SK-N-SH treated with all-trans-retinoic acid at 6 μM for 48 hours (cell line): Measurements from ENCODE around the gene RTN1.

Experiments used
- ATAC-seq: fragments of 200-7000 bp; cut with Tn5 transposase; 3 replicates; pipeline ENCODE4 v1.9.1; 2020; ENCODE audit warnings: mild to moderate bottlenecking, moderate library complexity
- ARNTL ChIP-seq: fragments of 450-650 bp; formaldehyde crosslinking; IDR thresholded peaks from 2 replicates; pipeline ENCODE4 v1.5.0; 2020; ENCODE audit warnings: low read depth, mild to moderate bottlenecking, moderate library complexity, borderline replicate concordance
- BACH2 ChIP-seq: fragments of 250-450 bp; sonication (Bioruptor Pico); IDR thresholded peaks from 2 replicates; pipeline ENCODE4 v1.9.0; 2021; ENCODE audit warnings: mild to moderate bottlenecking, borderline replicate concordance
- CSDC2 ChIP-seq: fragments of 250-450 bp; sonication (Bioruptor Pico); IDR thresholded peaks from 2 replicates; pipeline ENCODE4 v1.5.0; 2020; ENCODE audit warnings: mild to moderate bottlenecking, moderate library complexity
- CSRNP3 ChIP-seq: fragments of 250-450 bp; sonication (Bioruptor Pico); IDR thresholded peaks from 2 replicates; pipeline ENCODE4 v1.5.1; 2021; ENCODE audit warnings: mild to moderate bottlenecking, moderate library complexity
- ESRRG ChIP-seq: fragments of 250-450 bp; sonication (Bioruptor Pico); IDR thresholded peaks from 2 replicates; pipeline ENCODE4 v1.6.1; 2021; ENCODE audit warnings: mild to moderate bottlenecking
- GLIS3 ChIP-seq: fragments of 250-450 bp; sonication (Bioruptor Pico); IDR thresholded peaks from 2 replicates; pipeline ENCODE4 v1.5.0; 2020; ENCODE audit warnings: mild to moderate bottlenecking, moderate library complexity
- ISL1 ChIP-seq: fragments of 250-450 bp; sonication (Bioruptor Pico); IDR thresholded peaks from 2 replicates; pipeline ENCODE4 v2.1.2; 2022; ENCODE audit warnings: mild to moderate bottlenecking, moderate library complexity
- OSR1 ChIP-seq: fragments of 250-450 bp; sonication (Bioruptor Pico); IDR thresholded peaks from 2 replicates; pipeline ENCODE4 v1.8.0; 2022; ENCODE audit warnings: moderate library complexity, mild to moderate bottlenecking, inconsistent platforms
- PATZ1 ChIP-seq: fragments of 250-450 bp; sonication (Bioruptor Pico); IDR thresholded peaks from 2 replicates; pipeline ENCODE4 v1.8.0; 2020; ENCODE audit warnings: mild to moderate bottlenecking, moderate library complexity, borderline replicate concordance
- POU6F1 ChIP-seq: fragments of 250-450 bp; sonication (Bioruptor Pico); IDR thresholded peaks from 2 replicates; pipeline ENCODE4 v1.8.0; 2021; ENCODE audit warnings: low read depth, mild to moderate bottlenecking, moderate library complexity, borderline replicate concordance
- PPARA ChIP-seq: fragments of 250-450 bp; sonication (Bioruptor Pico); IDR thresholded peaks from 2 replicates; pipeline ENCODE4 v1.5.0; 2020; ENCODE audit warnings: mild to moderate bottlenecking, borderline replicate concordance
- RARB ChIP-seq: fragments of 250-450 bp; sonication (Bioruptor Pico); IDR thresholded peaks from 2 replicates; pipeline ENCODE4 v1.8.0; 2021; ENCODE audit warnings: mild to moderate bottlenecking, moderate library complexity
- TCF4 ChIP-seq: fragments of 250-450 bp; sonication (Bioruptor Pico); IDR thresholded peaks from 2 replicates; pipeline ENCODE4 v1.8.0; 2021; ENCODE audit warnings: mild to moderate bottlenecking, moderate library complexity, borderline replicate concordance
- TOX ChIP-seq: fragments of 250-450 bp; sonication (Bioruptor Pico); IDR thresholded peaks from 2 replicates; pipeline ENCODE4 v1.8.0; 2021; ENCODE audit warnings: mild to moderate bottlenecking, moderate library complexity, borderline replicate concordance
- ZC3H10 ChIP-seq: fragments of 250-450 bp; sonication (Bioruptor Pico); IDR thresholded peaks from 2 replicates; pipeline ENCODE4 v1.5.1; 2021; ENCODE audit warnings: mild to moderate bottlenecking, moderate library complexity
- ZFP30 ChIP-seq: fragments of 450-650 bp; formaldehyde crosslinking; IDR thresholded peaks from 2 replicates; pipeline ENCODE4 v1.5.0; 2022; ENCODE audit warnings: mild to moderate bottlenecking, moderate library complexity
- ZNF565 ChIP-seq: fragments of 450-650 bp; formaldehyde crosslinking; conservative IDR thresholded peaks from 2 replicates; pipeline ENCODE4 v1.5.0; 2020; ENCODE audit warnings: low read depth, mild to moderate bottlenecking, moderate library complexity
- ZNF70 ChIP-seq: fragments of 450-650 bp; formaldehyde crosslinking; IDR thresholded peaks from 2 replicates; pipeline ENCODE4 v1.5.0; 2020; ENCODE audit warnings: mild to moderate bottlenecking, moderate library complexity
- ZNF8 ChIP-seq: fragments of 450-650 bp; formaldehyde crosslinking; IDR thresholded peaks from 2 replicates; pipeline ENCODE4 v1.5.0; 2020; ENCODE audit warnings: mild to moderate bottlenecking, moderate library complexity
- TF ChIP-seq, protein P1 (sequence below): fragments of 250-450 bp; sonication (Bioruptor Pico); IDR thresholded peaks from 2 replicates; pipeline ENCODE4 v1.5.0; 2020; ENCODE audit warnings: mild to moderate bottlenecking, moderate library complexity
- TF ChIP-seq, protein P2 (sequence below): fragments of 250-450 bp; sonication (Bioruptor Pico); IDR thresholded peaks from 2 replicates; pipeline ENCODE4 v1.5.1; 2020; ENCODE audit warnings: low read depth, mild to moderate bottlenecking, moderate library complexity

The RTN1 gene

DNA sequence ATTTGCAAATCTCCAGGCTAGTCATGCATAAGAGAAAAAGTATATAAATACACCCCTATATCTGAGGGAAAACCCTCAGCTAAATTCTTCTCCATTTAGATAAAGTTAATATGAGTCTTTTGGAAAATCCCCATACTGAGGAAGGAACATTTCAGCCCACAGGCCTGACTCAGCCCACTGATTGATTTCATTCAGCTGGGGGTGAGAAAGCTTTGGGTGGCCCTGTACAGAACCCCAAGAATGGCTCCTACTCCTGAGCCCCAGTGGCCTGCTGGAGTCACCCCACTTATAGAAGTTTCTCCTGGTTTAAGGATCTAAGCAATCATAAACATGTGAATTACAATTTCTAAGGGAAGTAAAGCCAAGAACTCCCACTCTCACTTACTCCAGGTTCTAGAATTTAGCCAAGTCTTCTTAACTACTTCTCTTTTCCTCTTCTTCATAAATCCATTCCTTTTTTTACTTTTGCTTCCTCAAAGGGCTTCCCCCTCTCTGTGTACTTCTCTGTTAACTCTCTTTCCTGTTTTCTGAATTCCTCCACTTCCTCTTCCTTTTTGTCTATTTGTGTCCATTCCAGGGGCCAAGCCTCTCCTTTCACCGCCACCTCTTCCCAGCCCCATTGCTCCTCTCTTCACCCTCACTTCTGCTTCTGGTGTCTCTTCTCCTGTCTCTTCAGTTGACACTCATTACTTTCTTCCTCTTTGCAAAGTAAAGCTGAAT, 21.0 kb downstream of the RTN1 start:
- TF ChIP-seq TOX: no peak
- TF ChIP-seq, all 23 proteins: peak for 0
- no peak for ATAC-seq

GRCh38 chr14:59848671-59849070, 21.9 kb downstream of the RTN1 start:
- TF ChIP-seq ESRRG (CRISPR knock-in tag) (no peak), ZNF565 (CRISPR knock-in tag) (no peak), TOX (no peak), CSDC2 (no peak), GLIS3 (CRISPR knock-in tag) (no peak), ZNF70 (CRISPR knock-in tag) (no peak)

GRCh38 chr14:59847711-59848110, 22.9 kb downstream of the RTN1 start:
- no peak for ATAC-seq
- TF ChIP-seq TCF4: no peak
- TF ChIP-seq POU6F1 (CRISPR knock-in tag): no peak
- TF ChIP-seq ZNF8 (CRISPR knock-in tag): no peak
- TF ChIP-seq ZFP30 (CRISPR knock-in tag): no peak
- TF ChIP-seq PATZ1 (CRISPR knock-in tag): no peak
- no peak for TF ChIP-seq GLIS3 (CRISPR knock-in tag)
- no peak for TF ChIP-seq OSR1
- TF ChIP-seq PPARA (CRISPR knock-in tag): no peak
- TF ChIP-seq TOX: no peak
- no peak for TF ChIP-seq CSRNP3 (CRISPR knock-in tag)
- no peak for TF ChIP-seq BACH2 (CRISPR knock-in tag)
- TF ChIP-seq, protein P1, sequence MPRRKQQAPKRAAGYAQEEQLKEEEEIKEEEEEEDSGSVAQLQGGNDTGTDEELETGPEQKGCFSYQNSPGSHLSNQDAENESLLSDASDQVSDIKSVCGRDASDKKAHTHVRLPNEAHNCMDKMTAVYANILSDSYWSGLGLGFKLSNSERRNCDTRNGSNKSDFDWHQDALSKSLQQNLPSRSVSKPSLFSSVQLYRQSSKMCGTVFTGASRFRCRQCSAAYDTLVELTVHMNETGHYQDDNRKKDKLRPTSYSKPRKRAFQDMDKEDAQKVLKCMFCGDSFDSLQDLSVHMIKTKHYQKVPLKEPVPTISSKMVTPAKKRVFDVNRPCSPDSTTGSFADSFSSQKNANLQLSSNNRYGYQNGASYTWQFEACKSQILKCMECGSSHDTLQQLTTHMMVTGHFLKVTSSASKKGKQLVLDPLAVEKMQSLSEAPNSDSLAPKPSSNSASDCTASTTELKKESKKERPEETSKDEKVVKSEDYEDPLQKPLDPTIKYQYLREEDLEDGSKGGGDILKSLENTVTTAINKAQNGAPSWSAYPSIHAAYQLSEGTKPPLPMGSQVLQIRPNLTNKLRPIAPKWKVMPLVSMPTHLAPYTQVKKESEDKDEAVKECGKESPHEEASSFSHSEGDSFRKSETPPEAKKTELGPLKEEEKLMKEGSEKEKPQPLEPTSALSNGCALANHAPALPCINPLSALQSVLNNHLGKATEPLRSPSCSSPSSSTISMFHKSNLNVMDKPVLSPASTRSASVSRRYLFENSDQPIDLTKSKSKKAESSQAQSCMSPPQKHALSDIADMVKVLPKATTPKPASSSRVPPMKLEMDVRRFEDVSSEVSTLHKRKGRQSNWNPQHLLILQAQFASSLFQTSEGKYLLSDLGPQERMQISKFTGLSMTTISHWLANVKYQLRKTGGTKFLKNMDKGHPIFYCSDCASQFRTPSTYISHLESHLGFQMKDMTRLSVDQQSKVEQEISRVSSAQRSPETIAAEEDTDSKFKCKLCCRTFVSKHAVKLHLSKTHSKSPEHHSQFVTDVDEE (CRISPR knock-in tag): no peak
- TF ChIP-seq RARB: no peak
- TF ChIP-seq, all 23 proteins: peak for 0

More at GRCh38 chr14:59848671-59849070, 21.9 kb downstream of the RTN1 start:
- no peak for ATAC-seq

DNA sequence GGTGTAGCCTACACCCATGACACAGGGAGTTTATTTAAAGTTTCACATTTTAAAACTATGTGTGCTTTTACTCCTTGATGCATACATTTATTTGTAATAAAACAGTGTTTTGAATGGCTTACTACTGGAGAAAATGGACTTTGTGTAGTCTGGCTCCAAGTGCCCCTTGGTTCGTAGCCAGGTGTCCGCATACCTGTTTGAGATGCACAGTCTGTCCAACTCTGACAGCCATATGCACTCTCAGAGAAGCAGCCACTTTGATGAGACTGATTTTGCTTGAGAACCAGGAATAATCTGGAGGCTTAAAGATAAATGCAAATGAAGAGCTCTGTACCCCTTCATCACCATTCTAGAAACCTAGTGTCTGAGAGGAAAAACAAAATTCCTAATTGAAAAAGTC, 24.0 kb downstream of the RTN1 start:
- no peak for TF ChIP-seq ISL1 (CRISPR knock-in tag)
- no peak for TF ChIP-seq ARNTL (CRISPR knock-in tag)
- no peak for TF ChIP-seq TCF4
- TF ChIP-seq ZNF8 (CRISPR knock-in tag): no peak
- TF ChIP-seq ESRRG (CRISPR knock-in tag): no peak
- TF ChIP-seq CSDC2: no peak
- no peak for TF ChIP-seq PPARA (CRISPR knock-in tag)
- no peak for TF ChIP-seq CSRNP3 (CRISPR knock-in tag)
- no peak for TF ChIP-seq ZC3H10
- no peak for TF ChIP-seq OSR1
- TF ChIP-seq ZNF565 (CRISPR knock-in tag): no peak
- no peak for TF ChIP-seq ZFP30 (CRISPR knock-in tag)
- TF ChIP-seq, protein P2, sequence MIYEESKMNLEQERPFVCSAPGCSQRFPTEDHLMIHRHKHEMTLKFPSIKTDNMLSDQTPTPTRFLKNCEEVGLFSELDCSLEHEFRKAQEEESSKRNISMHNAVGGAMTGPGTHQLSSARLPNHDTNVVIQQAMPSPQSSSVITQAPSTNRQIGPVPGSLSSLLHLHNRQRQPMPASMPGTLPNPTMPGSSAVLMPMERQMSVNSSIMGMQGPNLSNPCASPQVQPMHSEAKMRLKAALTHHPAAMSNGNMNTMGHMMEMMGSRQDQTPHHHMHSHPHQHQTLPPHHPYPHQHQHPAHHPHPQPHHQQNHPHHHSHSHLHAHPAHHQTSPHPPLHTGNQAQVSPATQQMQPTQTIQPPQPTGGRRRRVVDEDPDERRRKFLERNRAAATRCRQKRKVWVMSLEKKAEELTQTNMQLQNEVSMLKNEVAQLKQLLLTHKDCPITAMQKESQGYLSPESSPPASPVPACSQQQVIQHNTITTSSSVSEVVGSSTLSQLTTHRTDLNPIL (CRISPR knock-in tag): no peak
- no peak for ATAC-seq
